Bronchial epithelial cell (primary cell): ENCODE results near the gene GRID2. TPM values are rescaled to one million over a fixed set of nuclear protein-coding genes. Genes with fewer than 3 reads are reported as not detected.
A peak's percentile ranks its signal among the peaks of the same experiment; 100 is the strongest.

ENCODE experiments used
- DNase-seq: peaks from one replicate; pipeline ENCODE4 v3.0.0-alpha.2; 2010; ENCODE audit warnings: low read depth
- FAIRE-seq: peaks from 2 replicates; lab custom pipeline; 2011; peaks lifted over from hg19 to GRCh38; lab: Jason Lieb, UNC
- H3K27me3 ChIP-seq: 2 replicates; pipeline ENCODE4 v1.5.1; 2011; ENCODE audit warnings: low read length; ENCODE audit not compliant: control insufficient read depth, insufficient read depth
- H3K36me3 ChIP-seq: 2 replicates; pipeline ENCODE4 v1.5.1; 2011; ENCODE audit warnings: low read length; ENCODE audit not compliant: control insufficient read depth, insufficient read depth
- H3K4me3 ChIP-seq: 2 replicates; pipeline ENCODE4 v1.5.1; 2011; ENCODE audit warnings: mild to moderate bottlenecking, low read depth, low read length, control low read depth
- CTCF ChIP-seq: IDR thresholded peaks from 2 replicates; pipeline ENCODE4 v1.5.1; 2011; ENCODE audit warnings: mild to moderate bottlenecking, moderate library complexity, low read length, control low read depth, inconsistent platforms; ENCODE audit not compliant: insufficient read depth, severe bottlenecking
- total RNA-seq: library from RNA; depleted of rRNA; stranded (reverse); fragments of >200 nt; gene quantifications from 2 replicates; pipeline ENCODE4 v1.2.1, GENCODE V29; 2014

Gene GRID2
- total RNA-seq, 1 donor from 2014 or later: not detected

GRCh38 chr4:93169966-93170365 lies 866.2 kb downstream of the GRID2 start:
- no peak for TF ChIP-seq CTCF
- DNase-seq (no peak), FAIRE-seq (no peak)

GRCh38 chr4:93174598-93174997 lies 870.8 kb downstream of the GRID2 start:
- Histone ChIP-seq H3K4me3 (no peak overlapping the region), H3K27me3 (no peaks in the 10 kb centered on the region), H3K36me3 (no peaks in the 10 kb centered on the region)
- DNase-seq: no peak
- FAIRE-seq: no peak
- TF ChIP-seq CTCF: no peak

More at GRCh38 chr4:93169966-93170365, 866.2 kb downstream of the GRID2 start:
- H3K27me3 ChIP-seq: no peaks in the 10 kb centered on the region
- H3K4me3 ChIP-seq: no peak overlapping the region
- no peaks in the 10 kb centered on the region for H3K36me3 ChIP-seq

GRCh38 chr4:93178279-93178678 lies 874.5 kb downstream of the GRID2 start:
- DNase-seq (no peak), FAIRE-seq (no peak)
- Histone ChIP-seq H3K27me3 (no peaks in the 10 kb centered on the region), H3K4me3 (no peak overlapping the region), H3K36me3 (no peaks in the 10 kb centered on the region)
- no peak for TF ChIP-seq CTCF

- no peak for DNase-seq
- no peak for TF ChIP-seq CTCF
- Histone ChIP-seq H3K36me3 (no peaks in the 10 kb centered on the region), H3K27me3 (no peaks in the 10 kb centered on the region), H3K4me3 (no peak overlapping the region)
- no peak for FAIRE-seq
These were observed 875.3 kb downstream of the GRID2 start for GRCh38 chr4:93179044-93179443.

GRCh38 chr4:93182722-93183121 lies 879.0 kb downstream of the GRID2 start:
- DNase-seq (peak; percentile 84), FAIRE-seq (no peak)
- Histone ChIP-seq H3K27me3 (no peaks in the 10 kb centered on the region), H3K4me3 (no peak overlapping the region), H3K36me3 (no peaks in the 10 kb centered on the region)
- no peak for TF ChIP-seq CTCF

GRCh38 chr4:93183576-93183975 lies 879.8 kb downstream of the GRID2 start:
- no peak overlapping the region for H3K4me3 ChIP-seq
- no peak for TF ChIP-seq CTCF
- no peaks in the 10 kb centered on the region for H3K36me3 ChIP-seq
- DNase-seq (peak; percentile 81), FAIRE-seq (no peak)
- no peaks in the 10 kb centered on the region for H3K27me3 ChIP-seq
